ENCODE results near the gene TRIM43. TPM values are rescaled to one million over a fixed set of nuclear protein-coding genes. Genes with fewer than 3 reads are reported as not detected.
"Not testable (repeated sequence)": the region's sequence is repeated elsewhere in the genome, so short reads cannot be mapped to it uniquely, and the experiment has no call there.

The TRIM43 gene
- total and polyA plus RNA-seq, 2 of the 4 experiments (the other 2 are of a cell fraction): not detected

DNA sequence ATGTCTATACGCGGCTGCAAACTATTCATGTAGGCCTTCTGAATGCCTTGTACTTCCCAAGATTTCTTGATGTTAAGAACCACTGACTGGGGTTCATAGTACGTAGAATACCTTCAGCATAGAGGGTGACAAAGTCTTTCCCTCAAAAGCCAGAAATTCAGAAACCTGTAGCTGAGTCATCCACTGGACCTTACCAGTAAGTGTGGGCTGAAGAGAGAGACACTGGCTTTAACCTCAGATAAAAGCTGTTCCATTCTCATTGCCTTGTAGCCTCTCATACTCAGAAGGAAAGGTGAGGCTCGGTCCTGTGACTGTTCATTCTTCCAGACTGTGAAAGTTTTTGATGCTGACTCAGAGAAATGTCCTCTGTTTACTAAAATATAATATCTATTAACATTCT is 9.5 kb downstream of the TRIM43 start:
- H3K18ac ChIP-seq (ENCODE audit: low read depth, low read length); H3K79me1 ChIP-seq (ENCODE audit: low read depth in 1 of 2, low read length in 2 of 2); H3K4me2 ChIP-seq (ENCODE audit: low read depth, low read length); H2AK5ac ChIP-seq (ENCODE audit: low read depth, low read length); intact Hi-C loops (cut with micrococcal nuclease); H3K9ac ChIP-seq (ENCODE audit: low read depth, low read length); H3K4ac ChIP-seq (ENCODE audit: low read depth, low read length); H3K56ac ChIP-seq (ENCODE audit: extremely low read depth, insufficient read depth, low read length); CTCF ChIA-PET; H4K8ac ChIP-seq (ENCODE audit: low read depth in 2 of 2, low read length in 2 of 2); H4K20me1 ChIP-seq (ENCODE audit: insufficient read depth, low read length); BruUV-seq (replicated peaks); H2BK20ac ChIP-seq (ENCODE audit: low read depth, low read length); H3K14ac ChIP-seq (replicated peaks; ENCODE audit: low read depth, low read length); H2AK9ac ChIP-seq (replicated peaks; ENCODE audit: low read depth, low read length, poor library complexity); H3K9me3 ChIP-seq (ENCODE audit: control insufficient read depth, insufficient read depth, low read length); H4K91ac ChIP-seq (ENCODE audit: insufficient read depth, low read depth, low read length); H2AFZ ChIP-seq (replicated peaks; ENCODE audit: low read length, poor library complexity); H4K5ac ChIP-seq (ENCODE audit: low read depth, low read length); H3K23ac ChIP-seq (ENCODE audit: low read depth, low read length); dilution Hi-C loops (cut with HindIII; ENCODE audit: low sequenced_read_pairs, unreplicated experiment); H2BK120ac ChIP-seq (ENCODE audit: low read depth, low read length); POLR2A ChIA-PET (ENCODE audit: unreplicated experiment); ATAC-seq (ENCODE audit: low read depth); H3K4me3 ChIP-seq (ENCODE audit: insufficient read depth, low read depth, low read length); H3K9me1 ChIP-seq (ENCODE audit: insufficient read depth, low read length); H2BK5ac ChIP-seq (ENCODE audit: low read depth, low read length, poor library complexity, severe bottlenecking); DNase-seq; H3K36me3 ChIP-seq (ENCODE audit: control insufficient read depth, insufficient read depth, low read length); H3K27ac ChIP-seq (ENCODE audit: insufficient read depth, low read length); in situ Hi-C loops (cut with MboI; ENCODE audit: low sequenced_read_pairs); H2BK15ac ChIP-seq (ENCODE audit: low read depth, low read length); H3K4me1 ChIP-seq (ENCODE audit: control insufficient read depth, insufficient read depth, low read length); H3K27me3 ChIP-seq (ENCODE audit: control insufficient read depth, insufficient read depth, low read length): not testable (repeated sequence)
- WGBS, 2 experiments (ENCODE audit: extremely low coverage in 2 of 2, insufficient read length in 1 of 2): no CpG with 5 or more reads among the region's 4 CpGs

DNA sequence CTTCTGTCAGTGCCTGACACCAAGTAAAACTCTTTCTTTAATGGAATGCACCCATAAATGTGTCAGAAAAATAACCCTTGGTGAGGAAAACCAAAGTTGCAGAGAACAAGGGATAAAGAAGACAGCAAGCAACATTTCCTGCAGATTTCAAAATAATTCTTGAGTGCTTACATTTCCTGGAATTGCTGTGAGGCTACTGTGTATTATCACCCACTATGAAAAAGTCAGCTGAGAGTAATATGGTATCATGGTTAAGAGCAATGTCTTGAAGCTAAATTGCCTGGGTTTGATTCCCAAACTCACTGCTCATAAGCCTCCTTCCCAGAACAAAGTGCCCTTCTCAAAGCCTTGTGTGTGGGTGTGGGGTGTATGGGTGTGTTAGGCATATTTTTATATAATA is 10.3 kb downstream of the TRIM43 start:
- BruUV-seq (replicated peaks); H3K9ac ChIP-seq (ENCODE audit: low read depth, low read length); H3K4ac ChIP-seq (ENCODE audit: low read depth, low read length); H4K91ac ChIP-seq (ENCODE audit: insufficient read depth, low read depth, low read length); dilution Hi-C loops (cut with HindIII; ENCODE audit: low sequenced_read_pairs, unreplicated experiment); in situ Hi-C loops (cut with MboI; ENCODE audit: low sequenced_read_pairs); H3K14ac ChIP-seq (replicated peaks; ENCODE audit: low read depth, low read length); H4K5ac ChIP-seq (ENCODE audit: low read depth, low read length); H3K4me3 ChIP-seq (ENCODE audit: insufficient read depth, low read depth, low read length); H4K8ac ChIP-seq (ENCODE audit: low read depth in 2 of 2, low read length in 2 of 2); POLR2A ChIA-PET (ENCODE audit: unreplicated experiment); H3K23ac ChIP-seq (ENCODE audit: low read depth, low read length); H3K79me1 ChIP-seq (ENCODE audit: low read depth in 1 of 2, low read length in 2 of 2); H3K27ac ChIP-seq (ENCODE audit: insufficient read depth, low read length); H3K4me2 ChIP-seq (ENCODE audit: low read depth, low read length); H3K18ac ChIP-seq (ENCODE audit: low read depth, low read length); H3K4me1 ChIP-seq (ENCODE audit: control insufficient read depth, insufficient read depth, low read length); H2BK120ac ChIP-seq (ENCODE audit: low read depth, low read length); H3K27me3 ChIP-seq (ENCODE audit: control insufficient read depth, insufficient read depth, low read length); H2BK20ac ChIP-seq (ENCODE audit: low read depth, low read length); H2AK9ac ChIP-seq (replicated peaks; ENCODE audit: low read depth, low read length, poor library complexity); H2BK5ac ChIP-seq (ENCODE audit: low read depth, low read length, poor library complexity, severe bottlenecking); ATAC-seq (ENCODE audit: low read depth); H4K20me1 ChIP-seq (ENCODE audit: insufficient read depth, low read length); H3K36me3 ChIP-seq (ENCODE audit: control insufficient read depth, insufficient read depth, low read length); H3K9me3 ChIP-seq (ENCODE audit: control insufficient read depth, insufficient read depth, low read length); H3K56ac ChIP-seq (ENCODE audit: extremely low read depth, insufficient read depth, low read length); H2BK15ac ChIP-seq (ENCODE audit: low read depth, low read length); H3K9me1 ChIP-seq (ENCODE audit: insufficient read depth, low read length); H2AFZ ChIP-seq (replicated peaks; ENCODE audit: low read length, poor library complexity); H2AK5ac ChIP-seq (ENCODE audit: low read depth, low read length); intact Hi-C loops (cut with micrococcal nuclease); CTCF ChIA-PET; DNase-seq: not testable (repeated sequence)

Measured in IMR-90 (cell line).